AG04449 (cell line): ENCODE measurements around the gene PELI2.

ENCODE experiments used
- CTCF ChIA-PET: fragments of 350-600 bp; formaldehyde crosslinking; extraction: SDS; loops from one replicate; lab custom pipeline; 2021; ENCODE audit warnings: antibody characterized with exemption; lab: Yijun Ruan, JAX
- POLR2A ChIA-PET: fragments of 400-600, 350-600 bp; formaldehyde crosslinking; extraction: SDS; loops from one replicate; lab custom pipeline; 2020; ENCODE audit warnings: antibody characterized with exemption, inconsistent platforms; lab: Yijun Ruan, JAX
- DNase-seq: peaks from one replicate; pipeline ENCODE4 v3.0.0-alpha.2; 2010; ENCODE audit warnings: low read depth, low spot score
- H3K4me3 ChIP-seq: 2 replicates; pipeline ENCODE4 v1.5.1; 2011; ENCODE audit warnings: low read depth, mild to moderate bottlenecking, control low read depth, low read length
- CTCF ChIP-seq: IDR thresholded peaks from one replicate; pipeline ENCODE4 v1.5.1; 2011; ENCODE audit warnings: mild to moderate bottlenecking, moderate library complexity, low read length, control low read depth, inconsistent platforms; ENCODE audit not compliant: insufficient read depth; ENCODE audit errors: missing control alignments

PELI2 gene

GRCh38 chr14:56195223-56195622 is 77.0 kb downstream of the PELI2 start:
- H3K4me3 ChIP-seq, result no peak overlapping the region
- POLR2A ChIA-PET, result no interaction called here
- no peak for DNase-seq
- TF ChIP-seq CTCF, result no peak
- CTCF ChIA-PET, result interaction anchor here (0.7 kb wide), 1 partner anchor 35 kb away, joined by 3 read pairs; no protein-coding TSS in a partner anchor

GRCh38 chr14:56195704-56196103 is 77.5 kb downstream of the PELI2 start:
- TF ChIP-seq CTCF, result no peak
- ChIA-PET POLR2A (no interaction called here), CTCF (interaction anchor here (0.7 kb wide), 1 partner anchor 35 kb away, joined by 3 read pairs; no protein-coding TSS in a partner anchor)
- DNase-seq, result no peak
- no peak overlapping the region for H3K4me3 ChIP-seq

DNA sequence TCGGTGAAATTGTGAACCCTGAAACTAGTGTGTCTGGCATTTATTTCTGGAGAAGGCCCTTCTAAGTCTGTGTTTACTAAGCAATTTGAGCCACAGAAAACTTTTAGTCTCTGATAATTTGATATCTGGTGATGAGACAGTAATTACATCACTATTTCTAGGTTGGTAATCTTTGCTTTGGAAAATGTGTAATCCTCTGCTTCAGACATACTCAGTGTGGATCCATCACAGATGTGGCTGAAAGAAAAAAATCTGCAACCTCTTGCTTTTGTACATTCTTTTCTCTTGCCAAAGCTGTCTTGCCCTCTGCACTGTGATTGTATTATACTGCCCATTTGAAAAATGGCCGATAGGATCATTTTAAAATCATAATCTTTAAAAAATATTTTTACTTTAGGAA is 78.1 kb downstream of the PELI2 start:
- TF ChIP-seq CTCF, result no peak
- CTCF ChIA-PET, result interaction anchor here (1.5 kb wide), 1 partner anchor 144 kb away, joined by 5 read pairs; no protein-coding TSS in a partner anchor
- POLR2A ChIA-PET, result no interaction called here
- H3K4me3 ChIP-seq, result no peak overlapping the region
- no peak for DNase-seq

DNA sequence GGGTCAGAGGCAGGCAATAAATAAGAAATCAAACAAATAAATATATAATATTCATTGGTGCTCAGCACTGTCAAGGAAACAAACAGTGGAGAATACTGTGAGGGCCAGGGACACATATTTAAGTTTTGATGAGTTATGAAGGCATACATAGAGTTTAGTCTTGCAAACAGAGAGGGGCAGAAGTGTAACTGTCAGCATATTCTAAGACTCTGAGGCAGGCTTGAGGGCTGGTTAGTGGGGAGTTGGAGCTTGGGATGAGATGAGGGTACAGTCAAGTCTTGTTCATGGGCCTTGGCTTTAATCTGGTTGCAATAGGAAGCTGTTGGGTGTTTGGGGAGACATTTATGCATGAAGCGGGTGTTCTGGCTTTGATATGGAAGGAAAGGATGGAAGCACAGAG is 78.9 kb downstream of the PELI2 start:
- no peak for TF ChIP-seq CTCF
- no peak overlapping the region for H3K4me3 ChIP-seq
- CTCF ChIA-PET, result interaction anchor here (1.5 kb wide), 1 partner anchor 143 kb away, joined by 5 read pairs; no protein-coding TSS in a partner anchor
- POLR2A ChIA-PET, result no interaction called here
- no peak for DNase-seq

GRCh38 chr14:56198438-56198837 is 80.2 kb downstream of the PELI2 start:
- CTCF ChIA-PET, result interaction anchor here (1.1 kb wide), 1 partner anchor 24 kb away, joined by 3 read pairs; no protein-coding TSS in a partner anchor
- DNase-seq, result no peak
- H3K4me3 ChIP-seq, result no peak overlapping the region
- no peak for TF ChIP-seq CTCF
- POLR2A ChIA-PET, result no interaction called here

DNA sequence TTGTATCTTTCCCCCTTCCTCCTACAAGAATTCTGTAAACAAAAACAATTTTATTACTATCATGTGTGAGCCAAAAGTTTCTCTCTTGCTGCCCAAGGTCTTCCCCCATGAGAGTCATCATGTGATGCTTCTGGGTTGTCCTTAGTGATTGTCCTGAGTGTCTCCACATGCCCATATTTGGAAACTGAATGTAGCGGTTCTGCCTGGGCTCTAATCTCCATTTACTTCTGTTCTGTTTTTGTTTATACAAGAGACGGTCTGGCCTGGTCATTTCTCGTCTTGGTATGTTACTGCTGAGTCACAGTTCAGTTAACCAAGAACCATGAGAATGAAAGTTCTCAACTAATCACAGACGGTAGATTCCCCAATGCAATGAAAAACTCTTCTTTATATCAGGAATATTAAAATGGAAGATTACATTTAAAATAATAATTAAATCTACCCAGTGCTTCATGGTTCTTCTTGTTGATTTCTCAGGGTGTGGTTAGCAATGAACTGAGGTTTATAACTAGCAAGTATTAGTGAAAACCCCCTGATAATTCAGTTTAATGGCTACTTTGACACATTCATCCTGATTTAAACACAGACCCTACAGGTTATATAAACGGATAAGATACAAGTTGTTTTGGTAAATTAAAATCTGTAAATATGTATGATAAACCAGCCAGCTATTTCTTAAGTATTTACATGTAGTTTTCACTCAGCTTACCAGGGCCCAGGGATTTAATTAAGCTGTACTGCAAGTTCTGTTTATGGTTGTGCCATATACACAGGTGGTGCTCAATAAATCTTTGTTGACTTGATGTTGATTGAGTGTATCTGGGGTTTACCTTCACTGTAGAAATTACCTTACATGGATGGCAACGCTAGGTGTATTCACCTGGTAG is 81.1 kb downstream of the PELI2 start:
- TF ChIP-seq CTCF, result no peak
- ChIA-PET POLR2A (no interaction called here), CTCF (interaction anchor here (1.5 kb wide), 1 partner anchor 141 kb away, joined by 7 read pairs; no protein-coding TSS in a partner anchor)
- no peak overlapping the region for H3K4me3 ChIP-seq
- peak; percentile 98 for DNase-seq
